HCT116 (cell line): ENCODE results near the gene RGL2. TPM values are rescaled to one million over a fixed set of nuclear protein-coding genes. Genes with fewer than 3 reads are reported as not detected.
"Not testable (repeated sequence)": the region's sequence is repeated elsewhere in the genome, so short reads cannot be mapped to it uniquely, and the experiment has no call there.

Experiments
- ATAC-seq: fragments of 200-7000 bp; cut with Tn5 transposase; 2 replicates; pipeline ENCODE4 v1.9.1; 2020; ENCODE audit warnings: mild to moderate bottlenecking, moderate library complexity
- BruUV-seq: library from RNA; stranded (reverse); fragments of 400-500 nt; replicated peaks from 2 replicates; lab custom pipeline; 2021; lab: Mats Ljungman, UMichigan
- CTCF ChIA-PET: fragments of 300-600 bp; sonication (Branson Sonifier 250); formaldehyde crosslinking; loops from one replicate; lab custom pipeline; 2021; ENCODE audit warnings: antibody characterized with exemption; lab: Charles Lee
- POLR2A ChIA-PET: fragments of 300-600, 350-600 bp; sonication (Branson Sonifier 250); formaldehyde crosslinking; loops from one replicate; lab custom pipeline; 2021; ENCODE audit warnings: antibody characterized with exemption; lab: Charles Lee
- RAD21 ChIA-PET, 2 experiments: fragments of 300-600 bp; sonication (Branson Sonifier 250); formaldehyde crosslinking; loops; one replicate each; lab custom pipeline; 2023; ENCODE audit warnings: low total read pairs in 2 of 2; ENCODE audit not compliant: uncharacterized antibody in 2 of 2, unreplicated experiment in 2 of 2, low non-redundant PET in 1 of 2; lab: Charles Lee
- DNase-seq: peaks from one replicate; pipeline ENCODE4 v3.0.0-alpha.2; 2010; ENCODE audit warnings: low read depth, low spot score
- H2AFZ ChIP-seq: fragments of 200-600 bp; shearing (Covaris generic), sonication (generic); 2 replicates; pipeline ENCODE4 v1.6.1; 2017; ENCODE audit warnings: low read depth, mixed run types, mixed read lengths, antibody characterized with exemption, low read length; ENCODE audit not compliant: poor library complexity, severe bottlenecking
- H3K27ac ChIP-seq: 2 replicates; pipeline ENCODE4 v1.5.1; 2012; ENCODE audit warnings: low read depth, low read length
- H3K27me3 ChIP-seq: fragments of 200-600 bp; sonication (generic); 2 replicates; pipeline ENCODE4 v1.6.1; 2016; ENCODE audit warnings: mixed run types, low read length, mixed read lengths; ENCODE audit not compliant: insufficient read depth
- H3K36me3 ChIP-seq, 2 experiments: fragments of 200-500 bp in 1 of 2; fragments of 200-600 bp in 1 of 2; sonication (Bioruptor generic) in 1 of 2; sonication (generic) in 1 of 2; 2 replicates each; pipeline versions ENCODE4 v1.5.1 to v1.6.1; 2014 to 2016; ENCODE audit warnings: low read length in 2 of 2, inconsistent platforms in 1 of 2, mixed read lengths in 1 of 2, mixed run types in 1 of 2; ENCODE audit not compliant: insufficient read depth in 2 of 2, control insufficient read depth in 1 of 2
- H3K4me1 ChIP-seq, 2 experiments: fragments of 200-600 bp in 1 of 2; sonication (generic) in 1 of 2; 2 replicates each; pipeline versions ENCODE4 v1.5.1 to v1.6.1; 2012 to 2017; ENCODE audit warnings: low read length in 2 of 2, inconsistent platforms in 1 of 2, mild to moderate bottlenecking in 1 of 2, mixed read lengths in 1 of 2, mixed run types in 1 of 2, moderate library complexity in 1 of 2; ENCODE audit not compliant: insufficient read depth in 2 of 2, control insufficient read depth in 1 of 2
- H3K4me2 ChIP-seq: fragments of 200-600 bp; sonication (generic); 2 replicates; pipeline ENCODE4 v1.6.1; 2017; ENCODE audit warnings: mixed run types, low read length, mixed read lengths
- H3K4me3 ChIP-seq, 2 experiments: fragments of 200-600 bp in 1 of 2; sonication (generic) in 1 of 2; replicated peaks in 1 of 2; 2 replicates each; pipeline ENCODE4 v1.5.1; 2011 to 2016; ENCODE audit warnings: low read length in 2 of 2, control low read depth in 1 of 2, low read depth in 1 of 2, mild to moderate bottlenecking in 1 of 2, mixed read lengths in 1 of 2, mixed run types in 1 of 2
- H3K79me2 ChIP-seq: fragments of 200-600 bp; sonication (generic); 2 replicates; pipeline ENCODE4 v1.6.1; 2017; ENCODE audit warnings: mild to moderate bottlenecking, mixed run types, low read length, moderate library complexity, mixed read lengths; ENCODE audit not compliant: insufficient read depth
- H3K9ac ChIP-seq: fragments of 200-600 bp; sonication (generic); 2 replicates; pipeline ENCODE4 v1.6.1; 2016; ENCODE audit warnings: low read length, mixed read lengths
- H3K9me2 ChIP-seq: fragments of 200-600 bp; sonication (generic), shearing (Covaris generic); 2 replicates; pipeline ENCODE4 v1.6.1; 2017; ENCODE audit warnings: mixed run types, mild to moderate bottlenecking, moderate library complexity; ENCODE audit not compliant: insufficient read depth
- H3K9me3 ChIP-seq, 2 experiments: fragments of 200-500 bp in 1 of 2; fragments of 200-600 bp in 1 of 2; sonication (Bioruptor generic) in 1 of 2; sonication (generic) in 1 of 2; 2 replicates each; pipeline ENCODE4 v1.6.1; 2014 to 2017; ENCODE audit warnings: low read length in 2 of 2, mixed read lengths in 2 of 2, inconsistent platforms in 1 of 2, low read depth in 1 of 2, mild to moderate bottlenecking in 1 of 2, mixed run types in 1 of 2, moderate library complexity in 1 of 2; ENCODE audit not compliant: control insufficient read depth in 1 of 2, insufficient read depth in 1 of 2
- H4K20me1 ChIP-seq: fragments of 200-600 bp; sonication (generic), shearing (Covaris generic); 2 replicates; pipeline ENCODE4 v1.6.1; 2017; ENCODE audit warnings: mixed run types, mild to moderate bottlenecking, moderate library complexity; ENCODE audit not compliant: insufficient read depth
- CBX3 ChIP-seq: IDR thresholded peaks from 2 replicates; pipeline ENCODE4 v1.6.1; 2012; ENCODE audit warnings: low read depth
- CEBPB ChIP-seq: IDR thresholded peaks from 2 replicates; pipeline ENCODE4 v1.6.1; 2012; ENCODE audit warnings: low read depth
- EGR1 ChIP-seq: IDR thresholded peaks from 2 replicates; pipeline ENCODE4 v1.6.1; 2012; ENCODE audit warnings: low read depth
- EZH2 ChIP-seq: fragments of 200-600 bp; sonication (generic); IDR thresholded peaks from 2 replicates; pipeline ENCODE4 v1.6.1; 2017; ENCODE audit warnings: antibody characterized with exemption, mixed run types
- JUND ChIP-seq: IDR thresholded peaks from 2 replicates; pipeline ENCODE4 v1.6.1; 2012
- RAD21 ChIP-seq: IDR thresholded peaks from 2 replicates; pipeline ENCODE4 v1.6.1; 2012; ENCODE audit warnings: low read depth, mild to moderate bottlenecking
- SP1 ChIP-seq: IDR thresholded peaks from 2 replicates; pipeline ENCODE4 v1.6.1; 2012; ENCODE audit warnings: low read depth
- TCF7L2 ChIP-seq: IDR thresholded peaks from 2 replicates; pipeline ENCODE4 v1.7.0; 2011; ENCODE audit warnings: borderline replicate concordance, inconsistent platforms; ENCODE audit not compliant: insufficient read depth, insufficient read length; ENCODE audit errors: extremely low read depth
- YY1 ChIP-seq: IDR thresholded peaks from 2 replicates; pipeline ENCODE4 v1.6.1; 2011; ENCODE audit warnings: low read length, low read depth, moderate library complexity, mild to moderate bottlenecking; ENCODE audit not compliant: insufficient replicate concordance; ENCODE audit errors: extremely low read depth
- ZFX ChIP-seq: fragments of 450-650 bp; IDR thresholded peaks from 2 replicates; pipeline ENCODE4 v1.6.1; 2017
- ZNF274 ChIP-seq: fragments of 200-500 bp; sonication (Bioruptor generic); IDR thresholded peaks from 2 replicates; pipeline ENCODE4 v1.6.1; 2014; ENCODE audit warnings: mild to moderate bottlenecking, low read depth, low read length, inconsistent platforms
- intact Hi-C: fragments of 100-400 bp; cut with micrococcal nuclease; formaldehyde crosslinking; loops from 2 replicates; pipeline ENCODE4 v1.10.0; 2022
- total RNA-seq: library from RNA; stranded (reverse); gene quantifications from one replicate; pipeline ENCODE4 v1.2.1, GENCODE V29; 2021; ENCODE audit not compliant: unreplicated experiment
- TF ChIP-seq, protein P1 (sequence below): IDR thresholded peaks from 2 replicates; pipeline ENCODE4 v1.6.1; 2012; ENCODE audit warnings: low read depth
- TF ChIP-seq, protein P2 (sequence below): IDR thresholded peaks from 2 replicates; pipeline ENCODE4 v1.6.1; 2011; ENCODE audit warnings: mild to moderate bottlenecking, low read length, moderate library complexity; ENCODE audit not compliant: insufficient replicate concordance; ENCODE audit errors: extremely low read depth

RGL2 gene
- total RNA-seq, 1 experiment from 2014 or later, result 53.4 TPM

DNA sequence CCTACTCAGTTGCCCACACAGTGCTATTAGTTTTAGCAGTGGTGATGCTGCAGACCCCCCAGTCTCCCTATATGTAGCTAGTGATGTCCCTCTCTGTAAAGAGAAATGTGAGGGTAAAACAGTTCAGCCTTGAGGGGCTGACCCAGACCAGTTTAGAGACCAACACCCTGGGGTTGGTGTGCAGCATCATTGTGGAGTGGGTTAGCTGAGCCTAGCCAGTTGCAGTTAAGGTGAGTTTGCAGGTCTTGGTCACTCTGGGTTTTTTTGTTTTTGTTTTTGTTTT is 22.2 kb downstream of the RGL2 start:
- Histone ChIP-seq H3K4me2 (peak overlapping the region; percentile 86), H3K27ac (peak overlapping the region; percentile 82), H4K20me1 (peaks cover 22% of the 10 kb centered on the region), H3K9me3 (no peaks in the 10 kb centered on the region), H3K27me3 (no peaks in the 10 kb centered on the region), H3K4me1 (peaks cover 43 to 68% of the 10 kb centered on the region in 2 experiments), H3K79me2 (peaks cover 44% of the 10 kb centered on the region), H3K9me2 (no peaks in the 10 kb centered on the region), H3K4me3 (peak overlapping the region; percentile 34 to 99), H3K9ac (peak overlapping the region; percentile 98), H3K36me3 (peaks cover 31 to 56% of the 10 kb centered on the region in 2 experiments), H2AFZ (no peak overlapping the region)
- DNase-seq (no peak), ATAC-seq (peak; percentile 3)
- BruUV-seq, result no TSS peak
- TF ChIP-seq CBX3 (no peak), TCF7L2 (no peak), YY1 (no peak), RAD21 (no peak), SP1 (no peak), EZH2 (no peak), ZFX (no peak), ZNF274 (no peak), JUND (no peak), CEBPB (no peak), EGR1 (no peak)
- TF ChIP-seq, protein P1, sequence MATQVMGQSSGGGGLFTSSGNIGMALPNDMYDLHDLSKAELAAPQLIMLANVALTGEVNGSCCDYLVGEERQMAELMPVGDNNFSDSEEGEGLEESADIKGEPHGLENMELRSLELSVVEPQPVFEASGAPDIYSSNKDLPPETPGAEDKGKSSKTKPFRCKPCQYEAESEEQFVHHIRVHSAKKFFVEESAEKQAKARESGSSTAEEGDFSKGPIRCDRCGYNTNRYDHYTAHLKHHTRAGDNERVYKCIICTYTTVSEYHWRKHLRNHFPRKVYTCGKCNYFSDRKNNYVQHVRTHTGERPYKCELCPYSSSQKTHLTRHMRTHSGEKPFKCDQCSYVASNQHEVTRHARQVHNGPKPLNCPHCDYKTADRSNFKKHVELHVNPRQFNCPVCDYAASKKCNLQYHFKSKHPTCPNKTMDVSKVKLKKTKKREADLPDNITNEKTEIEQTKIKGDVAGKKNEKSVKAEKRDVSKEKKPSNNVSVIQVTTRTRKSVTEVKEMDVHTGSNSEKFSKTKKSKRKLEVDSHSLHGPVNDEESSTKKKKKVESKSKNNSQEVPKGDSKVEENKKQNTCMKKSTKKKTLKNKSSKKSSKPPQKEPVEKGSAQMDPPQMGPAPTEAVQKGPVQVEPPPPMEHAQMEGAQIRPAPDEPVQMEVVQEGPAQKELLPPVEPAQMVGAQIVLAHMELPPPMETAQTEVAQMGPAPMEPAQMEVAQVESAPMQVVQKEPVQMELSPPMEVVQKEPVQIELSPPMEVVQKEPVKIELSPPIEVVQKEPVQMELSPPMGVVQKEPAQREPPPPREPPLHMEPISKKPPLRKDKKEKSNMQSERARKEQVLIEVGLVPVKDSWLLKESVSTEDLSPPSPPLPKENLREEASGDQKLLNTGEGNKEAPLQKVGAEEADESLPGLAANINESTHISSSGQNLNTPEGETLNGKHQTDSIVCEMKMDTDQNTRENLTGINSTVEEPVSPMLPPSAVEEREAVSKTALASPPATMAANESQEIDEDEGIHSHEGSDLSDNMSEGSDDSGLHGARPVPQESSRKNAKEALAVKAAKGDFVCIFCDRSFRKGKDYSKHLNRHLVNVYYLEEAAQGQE, result no peak
- TF ChIP-seq, protein P2, sequence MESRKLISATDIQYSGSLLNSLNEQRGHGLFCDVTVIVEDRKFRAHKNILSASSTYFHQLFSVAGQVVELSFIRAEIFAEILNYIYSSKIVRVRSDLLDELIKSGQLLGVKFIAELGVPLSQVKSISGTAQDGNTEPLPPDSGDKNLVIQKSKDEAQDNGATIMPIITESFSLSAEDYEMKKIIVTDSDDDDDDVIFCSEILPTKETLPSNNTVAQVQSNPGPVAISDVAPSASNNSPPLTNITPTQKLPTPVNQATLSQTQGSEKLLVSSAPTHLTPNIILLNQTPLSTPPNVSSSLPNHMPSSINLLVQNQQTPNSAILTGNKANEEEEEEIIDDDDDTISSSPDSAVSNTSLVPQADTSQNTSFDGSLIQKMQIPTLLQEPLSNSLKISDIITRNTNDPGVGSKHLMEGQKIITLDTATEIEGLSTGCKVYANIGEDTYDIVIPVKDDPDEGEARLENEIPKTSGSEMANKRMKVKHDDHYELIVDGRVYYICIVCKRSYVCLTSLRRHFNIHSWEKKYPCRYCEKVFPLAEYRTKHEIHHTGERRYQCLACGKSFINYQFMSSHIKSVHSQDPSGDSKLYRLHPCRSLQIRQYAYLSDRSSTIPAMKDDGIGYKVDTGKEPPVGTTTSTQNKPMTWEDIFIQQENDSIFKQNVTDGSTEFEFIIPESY, result no peak
- POLR2A ChIA-PET, result interaction anchor here (1.2 to 2.4 kb wide), 9 partner anchors 12 to 134 kb away, joined by 3 to 12 read pairs (median 7); partner anchors contain the start of genes PFDN6, RGL2, WDR46 and ZBTB22
- CTCF ChIA-PET, result interaction anchor here (0.6 to 1.8 kb wide), 7 partner anchors 13 to 262 kb away, joined by 3 to 9 read pairs (median 5); partner anchors contain the start of genes PFDN6, RGL2, WDR46 and ZBTB22
- RAD21 ChIA-PET, result no interaction called here
- intact Hi-C loops, result no loop called here

DNA sequence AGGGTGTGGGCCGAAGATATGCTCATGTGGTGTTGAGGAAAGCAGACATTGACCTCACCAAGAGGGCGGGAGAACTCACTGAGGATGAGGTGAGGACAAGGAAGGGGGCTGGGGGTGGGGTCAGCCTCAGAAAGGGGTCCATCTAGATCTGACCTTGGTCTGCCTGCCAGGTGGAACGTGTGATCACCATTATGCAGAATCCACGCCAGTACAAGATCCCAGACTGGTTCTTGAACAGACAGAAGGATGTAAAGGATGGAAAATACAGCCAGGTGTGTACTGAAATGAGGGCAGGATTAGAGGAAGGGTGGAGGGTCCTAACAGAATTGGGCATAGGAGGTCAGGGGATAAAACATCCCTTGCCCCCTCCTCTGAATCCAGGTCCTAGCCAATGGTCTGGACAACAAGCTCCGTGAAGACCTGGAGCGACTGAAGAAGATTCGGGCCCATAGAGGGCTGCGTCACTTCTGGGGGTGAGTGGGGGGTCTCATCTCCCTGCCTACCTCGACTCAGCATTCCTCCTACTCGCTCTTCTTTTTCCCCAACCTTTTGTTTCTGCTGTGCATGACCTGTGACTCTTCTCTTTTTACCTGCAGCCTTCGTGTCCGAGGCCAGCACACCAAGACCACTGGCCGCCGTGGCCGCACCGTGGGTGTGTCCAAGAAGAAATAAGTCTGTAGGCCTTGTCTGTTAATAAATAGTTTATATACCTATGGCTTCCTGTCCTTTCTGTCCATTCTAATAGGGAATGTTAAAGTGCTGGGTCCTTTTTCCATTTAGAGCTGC is 22.8 kb downstream of the RGL2 start:
- POLR2A ChIA-PET, result interaction anchor here (1.2 to 2.4 kb wide), 7 partner anchors 13 to 134 kb away, joined by 3 to 12 read pairs (median 8); partner anchors contain the start of genes PFDN6, RGL2, WDR46 and ZBTB22
- not testable (repeated sequence) for BruUV-seq

More for the DNA sequence above, 22.8 kb downstream of the RGL2 start:
- Histone ChIP-seq H3K4me1 (peaks cover 43 to 66% of the 10 kb centered on the region in 2 experiments), H3K27ac (peak overlapping the region; percentile 82), H4K20me1 (peaks cover 22% of the 10 kb centered on the region), H3K79me2 (peaks cover 49% of the 10 kb centered on the region), H3K4me2 (peak overlapping the region; percentile 86), H3K9ac (peak overlapping the region; percentile 98), H3K4me3 (peak overlapping the region; percentile 34 to 99), H3K36me3 (peaks cover 31 to 56% of the 10 kb centered on the region in 2 experiments)
- intact Hi-C loops, DNase-seq, ATAC-seq, H3K27me3 ChIP-seq, H3K9me3 ChIP-seq, RAD21 ChIA-PET, H3K9me2 ChIP-seq, H2AFZ ChIP-seq: not testable (repeated sequence)
- CTCF ChIA-PET, result interaction anchor here (1.1 kb wide), 1 partner anchor 65 kb away, joined by 3 read pairs; no protein-coding TSS in a partner anchor
